ENCODE results near the gene CNOT1. TPM values are rescaled to one million over a fixed set of nuclear protein-coding genes. Genes with fewer than 3 reads are reported as not detected.

The CNOT1 gene
- total RNA-seq, 1 experiment from 2014 or later = 230 TPM

DNA sequence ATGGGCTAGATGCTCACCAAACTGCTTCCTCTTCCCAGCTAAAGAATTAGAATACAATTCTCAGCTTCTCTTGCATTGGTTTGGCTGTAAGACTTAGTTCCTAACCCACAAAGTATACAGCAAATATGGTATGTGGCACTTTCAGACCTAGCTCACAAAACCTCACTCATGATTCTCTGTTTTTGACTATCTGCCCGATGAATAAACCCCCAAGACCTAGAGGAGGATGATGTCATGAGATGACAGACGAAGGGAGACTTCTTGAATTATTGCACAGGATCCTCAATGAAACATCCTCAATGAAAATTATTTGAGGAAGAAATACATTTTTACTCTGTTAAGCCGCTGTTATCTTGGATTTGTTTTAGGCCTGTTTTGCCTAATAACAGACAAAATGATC, 14.3 kb downstream of the CNOT1 start:
- DNase-seq (ENCODE audit: low read depth, low spot score) = no peak
- Histone ChIP-seq H3K27ac (ENCODE audit: low read depth, low read length) (peak overlapping the region; percentile 15; the same call in 1 of the 2 replicates), H3K36me3 (ENCODE audit: control insufficient read depth in 1 of 2, insufficient read depth in 2 of 2, low read length in 2 of 2) (peaks cover 14 to 25% of the 10 kb centered on the region in 2 experiments; a peak in 3 of 4 replicates), H3K4me3 (replicated peaks in 1 of 2; ENCODE audit: low read depth in 1 of 2, low read length in 2 of 2) (no peak overlapping the region), H3K4me2 (ENCODE audit: low read length) (no peak overlapping the region), H3K4me1 (ENCODE audit: control insufficient read depth in 1 of 2, insufficient read depth in 2 of 2, low read length in 2 of 2) (peaks cover 3 to 10% of the 10 kb centered on the region in 2 experiments; a peak in 2 of 4 replicates), H3K9me2 (ENCODE audit: insufficient read depth) (no peaks in the 10 kb centered on the region), H2AFZ (ENCODE audit: low read depth, low read length, poor library complexity, severe bottlenecking) (no peak overlapping the region), H4K20me1 (ENCODE audit: insufficient read depth) (peaks cover 19% of the 10 kb centered on the region), H3K9me3 (ENCODE audit: control insufficient read depth in 1 of 2, insufficient read depth in 1 of 2, low read depth in 1 of 2, low read length in 2 of 2) (no peaks in the 10 kb centered on the region), H3K79me2 (ENCODE audit: insufficient read depth, low read length) (peaks cover 99% of the 10 kb centered on the region), H3K9ac (ENCODE audit: low read length) (no peak overlapping the region), H3K27me3 (ENCODE audit: insufficient read depth, low read length) (no peaks in the 10 kb centered on the region)
- no peak for ATAC-seq
- CTCF ChIA-PET = interaction anchor here (1.5 kb wide), 1 partner anchor 46 kb away, joined by 3 read pairs; no protein-coding TSS in a partner anchor
- no peak for TF ChIP-seq CBX3 (IDR thresholded peaks at IDR 0.05; ENCODE audit: low read depth)
- TF ChIP-seq, protein P1, sequence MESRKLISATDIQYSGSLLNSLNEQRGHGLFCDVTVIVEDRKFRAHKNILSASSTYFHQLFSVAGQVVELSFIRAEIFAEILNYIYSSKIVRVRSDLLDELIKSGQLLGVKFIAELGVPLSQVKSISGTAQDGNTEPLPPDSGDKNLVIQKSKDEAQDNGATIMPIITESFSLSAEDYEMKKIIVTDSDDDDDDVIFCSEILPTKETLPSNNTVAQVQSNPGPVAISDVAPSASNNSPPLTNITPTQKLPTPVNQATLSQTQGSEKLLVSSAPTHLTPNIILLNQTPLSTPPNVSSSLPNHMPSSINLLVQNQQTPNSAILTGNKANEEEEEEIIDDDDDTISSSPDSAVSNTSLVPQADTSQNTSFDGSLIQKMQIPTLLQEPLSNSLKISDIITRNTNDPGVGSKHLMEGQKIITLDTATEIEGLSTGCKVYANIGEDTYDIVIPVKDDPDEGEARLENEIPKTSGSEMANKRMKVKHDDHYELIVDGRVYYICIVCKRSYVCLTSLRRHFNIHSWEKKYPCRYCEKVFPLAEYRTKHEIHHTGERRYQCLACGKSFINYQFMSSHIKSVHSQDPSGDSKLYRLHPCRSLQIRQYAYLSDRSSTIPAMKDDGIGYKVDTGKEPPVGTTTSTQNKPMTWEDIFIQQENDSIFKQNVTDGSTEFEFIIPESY (IDR thresholded peaks at IDR 0.05; ENCODE audit: extremely low read depth, insufficient replicate concordance, low read length) = no peak
- TF ChIP-seq YY1 (IDR thresholded peaks at IDR 0.05; ENCODE audit: extremely low read depth, insufficient replicate concordance, low read depth, low read length) = no peak
- no peak for TF ChIP-seq POLR2A (IDR thresholded peaks at IDR 0.05; ENCODE audit: borderline replicate concordance, extremely low read depth, insufficient read depth, insufficient read length)
- TF ChIP-seq FOSL1 (IDR thresholded peaks at IDR 0.05; ENCODE audit: low read depth) = no peak
- TF ChIP-seq ELF1 (IDR thresholded peaks at IDR 0.05; ENCODE audit: borderline replicate concordance, low read depth) = no peak
- no peak for TF ChIP-seq EZH2phosphoT487 (IDR thresholded peaks at IDR 0.05; ENCODE audit: borderline replicate concordance)
- TF ChIP-seq SP1 (IDR thresholded peaks at IDR 0.05; ENCODE audit: low read depth) = no peak
- no peak for TF ChIP-seq ZNF274 (IDR thresholded peaks at IDR 0.05; ENCODE audit: low read depth, low read length)
- no peak for TF ChIP-seq POLR2AphosphoS5 (IDR thresholded peaks at IDR 0.05; ENCODE audit: low read depth, low read length)
- TF ChIP-seq SRF (IDR thresholded peaks at IDR 0.05; ENCODE audit: low read depth) = no peak
- TF ChIP-seq, protein P2, sequence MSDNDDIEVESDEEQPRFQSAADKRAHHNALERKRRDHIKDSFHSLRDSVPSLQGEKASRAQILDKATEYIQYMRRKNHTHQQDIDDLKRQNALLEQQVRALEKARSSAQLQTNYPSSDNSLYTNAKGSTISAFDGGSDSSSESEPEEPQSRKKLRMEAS (IDR thresholded peaks at IDR 0.05) = no peak
- no peak for TF ChIP-seq RAD21 (IDR thresholded peaks at IDR 0.05; ENCODE audit: low read depth)
- no peak for TF ChIP-seq SIN3A (IDR thresholded peaks at IDR 0.05; ENCODE audit: low read depth)
- RAD21 ChIA-PET (ENCODE audit: low non-redundant PET in 1 of 2, low total read pairs in 2 of 2, uncharacterized antibody in 2 of 2, unreplicated experiment in 2 of 2) = no interaction called here
- intact Hi-C loops (cut with micrococcal nuclease) = no loop called here
- POLR2A ChIA-PET = no interaction called here
- BruUV-seq (replicated peaks) = no TSS peak

All from HCT116 (cell line).